HepG2 (cell line): ENCODE results near the gene RPL22L1. TPM values are rescaled to one million over a fixed set of nuclear protein-coding genes. Genes with fewer than 3 reads are reported as not detected.

Source experiments
- ATAC-seq: fragments of 200-7000 bp; cut with Tn5 transposase; 3 replicates; pipeline ENCODE4 v1.9.1; 2020; ENCODE audit warnings: mild to moderate bottlenecking, moderate library complexity
- BruUV-seq: library from RNA; stranded (reverse); fragments of 400-500 nt; replicated peaks from 2 replicates; lab custom pipeline; 2021; lab: Mats Ljungman, UMichigan
- CTCF ChIA-PET: fragments of 300-600 bp; formaldehyde crosslinking; extraction: SDS; loops from one replicate; lab custom pipeline; 2021; ENCODE audit warnings: low total read pairs, inconsistent platforms, low intra/inter-chr PET ratio; lab: Yijun Ruan, JAX
- POLR2A ChIA-PET: fragments of 350-600 bp; sonication (Branson Sonifier 250); formaldehyde crosslinking; loops from one replicate; lab custom pipeline; 2020; ENCODE audit warnings: antibody characterized with exemption, inconsistent platforms; lab: Yijun Ruan, JAX
- DNase-seq: peaks from one replicate; pipeline ENCODE4 v3.0.0-alpha.2; 2015; ENCODE audit warnings: low spot score
- FAIRE-seq: peaks from 3 replicates; lab custom pipeline; 2011; peaks lifted over from hg19 to GRCh38; lab: Jason Lieb, UNC
- H2AFZ ChIP-seq: one replicate; pipeline ENCODE4 v1.6.1; 2011; ENCODE audit warnings: low read length, inconsistent platforms
- H3K27ac ChIP-seq: fragments of 300-600 bp; 3 replicates; pipeline ENCODE4 v1.8.0; 2011; ENCODE audit warnings: mixed run types, mild to moderate bottlenecking, mixed read lengths, low read length, inconsistent platforms; ENCODE audit not compliant: insufficient read depth; ENCODE audit errors: extremely low read length
- H3K27me3 ChIP-seq, 2 experiments: fragments of 200-600 bp in 1 of 2; 2 replicates in 1 of 2; 3 replicates in 1 of 2; pipeline versions ENCODE4 v1.6.0 to v1.8.0; 2011; ENCODE audit warnings: low read length in 2 of 2, mild to moderate bottlenecking in 2 of 2, moderate library complexity in 2 of 2, inconsistent platforms in 1 of 2; ENCODE audit not compliant: insufficient read depth in 2 of 2, control insufficient read depth in 1 of 2
- H3K36me3 ChIP-seq, 2 experiments: fragments of 200-600 bp in 1 of 2; replicated peaks in 1 of 2; 2 replicates in 1 of 2; 3 replicates in 1 of 2; pipeline versions ENCODE4 v1.5.1 to v1.8.0; 2011; ENCODE audit warnings: low read length in 2 of 2, inconsistent platforms in 1 of 2; ENCODE audit not compliant: insufficient read depth in 2 of 2, control insufficient read depth in 1 of 2
- H3K4me1 ChIP-seq: 2 replicates; pipeline ENCODE4 v1.5.1; 2012; ENCODE audit warnings: low read length, inconsistent platforms; ENCODE audit not compliant: insufficient read depth
- H3K4me2 ChIP-seq: 2 replicates; pipeline ENCODE4 v1.6.0; 2011; ENCODE audit warnings: low read depth, low read length, inconsistent platforms
- H3K4me3 ChIP-seq, 3 experiments: fragments of 200-600 bp in 1 of 3; sonication (generic), shearing (Covaris generic) in 1 of 3; replicated peaks in 1 of 3; 2 replicates each; pipeline ENCODE4 v1.5.1; 2011 to 2016; ENCODE audit warnings: low read length in 3 of 3, inconsistent platforms in 2 of 3, low read depth in 2 of 3, mild to moderate bottlenecking in 2 of 3, control low read depth in 1 of 3, mixed read lengths in 1 of 3; ENCODE audit not compliant: insufficient read depth in 1 of 3
- H3K79me2 ChIP-seq: one replicate; pipeline ENCODE4 v1.6.1; 2011; ENCODE audit warnings: low read length, inconsistent platforms; ENCODE audit not compliant: insufficient read depth
- H3K9ac ChIP-seq: 2 replicates; pipeline ENCODE4 v1.6.0; 2011; ENCODE audit warnings: mild to moderate bottlenecking, low read depth, low read length, inconsistent platforms; ENCODE audit not compliant: insufficient read depth
- H3K9me3 ChIP-seq: 2 replicates; pipeline ENCODE4 v1.5.1; 2012; ENCODE audit warnings: mild to moderate bottlenecking, low read length
- H4K20me1 ChIP-seq: 2 replicates; pipeline ENCODE4 v1.6.0; 2011; ENCODE audit warnings: inconsistent platforms, mild to moderate bottlenecking, low read length, moderate library complexity; ENCODE audit not compliant: insufficient read depth
- ATF4 ChIP-seq, 2 experiments: fragments of 450-650 bp in 1 of 2; sonication (generic) in 1 of 2; formaldehyde crosslinking; IDR thresholded peaks; 2 replicates each; pipeline versions ENCODE4 v1.5.0 to v1.8.0; 2020 to 2022; ENCODE audit warnings: mild to moderate bottlenecking in 1 of 2, missing genetic modification reagents in 1 of 2
- ETV5 ChIP-seq: IDR thresholded peaks from 2 replicates; pipeline ENCODE4 v1.6.1; 2018; ENCODE audit warnings: missing biosample characterization, missing genetic modification reagents, inconsistent platforms, borderline replicate concordance
- LRRFIP1 ChIP-seq: sonication (generic); formaldehyde crosslinking; conservative IDR thresholded peaks from 2 replicates; pipeline ENCODE4 v1.4.0; 2020; ENCODE audit warnings: missing genetic modification reagents
- ZNF263 ChIP-seq: sonication (generic); formaldehyde crosslinking; IDR thresholded peaks from 2 replicates; pipeline ENCODE4 v1.4.0; 2020; ENCODE audit warnings: missing genetic modification reagents
- WGBS: methylation state at CpG from one replicate; pipeline ENCODE4 v1.1.6; 2017; ENCODE audit warnings: low lambda C conversion rate; 5-methylcytosine and 5-hydroxymethylcytosine counted together
- in situ Hi-C: cut with HindIII; loops from 2 replicates; pipeline ENCODE4 v1.10.0; 2017; ENCODE audit warnings: low pct_unique_long_range_greater_than_20kb; ENCODE audit not compliant: extremely low pct_ligation_motif_present
- intact Hi-C: fragments of 100-400 bp; cut with micrococcal nuclease; formaldehyde crosslinking; loops from one replicate; pipeline ENCODE4 v1.10.0; 2022; ENCODE audit not compliant: unreplicated experiment
- polyA plus RNA-seq, 8 experiments: library from polyadenylated mRNA; depleted of rRNA in 3 of 8; stranded (reverse) in 7 of 8; unstranded in 1 of 8; fragments of >200 nt; fragmentation: Illumina TruSeq in 4 of 8; extraction: Trizol in 4 of 8; gene quantifications; 2 replicates each; pipeline versions ENCODE4 v1.2.1 to v1.2.3, GENCODE V29; 2011 to 2016; ENCODE audit warnings: low read depth in 4 of 8, missing spikeins in 1 of 8, mixed read lengths in 1 of 8; ENCODE audit not compliant: insufficient read depth in 1 of 8
- total RNA-seq, 5 experiments: library from RNA; depleted of rRNA; stranded (reverse); fragments of >200 nt; fragmentation: Illumina TruSeq; extraction: Trizol; gene quantifications; 2 replicates each; pipeline ENCODE4 v1.2.3, GENCODE V29; 2016; ENCODE audit warnings: low read depth in 1 of 5
- TF ChIP-seq, protein P1 (sequence below): sonication (generic); formaldehyde crosslinking; IDR thresholded peaks from one replicate; pipeline ENCODE4 v1.5.1; 2020; ENCODE audit warnings: mild to moderate bottlenecking, missing genetic modification reagents; ENCODE audit errors: not compliant biosample characterization

Gene RPL22L1
- total and polyA plus RNA-seq, 2 of the 13 experiments (the other 11 are each of a cell fraction or from before 2014, with no cell fraction given): 42.7 to 152 TPM

DNA sequence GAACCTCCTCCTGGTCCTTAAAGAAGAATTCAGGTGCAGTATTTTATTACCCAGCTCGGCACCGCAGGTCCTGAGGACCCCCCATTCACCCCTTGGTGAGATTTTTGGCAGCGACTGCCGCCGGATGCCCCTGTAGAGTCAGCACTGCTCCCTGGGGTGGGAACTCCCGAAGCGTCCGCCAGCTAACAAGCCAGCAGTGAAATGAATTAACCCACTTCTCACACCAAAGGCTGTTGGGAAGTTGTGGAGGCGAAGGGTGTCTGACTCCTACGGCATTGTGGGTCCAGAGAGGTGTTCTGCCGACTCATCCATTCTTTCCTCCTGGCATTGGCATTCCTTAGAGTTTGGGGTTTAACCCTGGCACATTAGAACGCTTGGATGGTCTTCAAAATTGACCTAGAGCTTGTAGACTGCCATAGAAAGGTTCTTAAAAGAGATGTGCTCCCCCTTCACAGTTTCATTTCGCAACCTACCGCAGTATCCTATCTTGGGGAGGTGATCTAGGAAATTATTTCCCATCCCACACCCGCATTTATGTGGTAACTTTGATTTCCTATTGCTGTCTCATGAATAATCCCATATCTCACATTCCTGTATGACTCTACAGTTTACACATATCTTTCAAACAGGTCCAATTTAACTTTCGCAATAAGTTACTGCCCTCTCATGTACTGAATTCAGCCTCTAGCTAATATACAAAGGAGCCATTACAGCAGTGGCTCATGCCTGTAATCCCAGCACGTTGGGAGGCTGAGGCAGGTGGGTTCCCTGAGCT is 39.3 kb upstream of the RPL22L1 start:
- FAIRE-seq (no peak), DNase-seq (peak; percentile 69), ATAC-seq (peak; percentile 25; the same call in 2 of the 3 replicates)
- H3K27me3 ChIP-seq: 0 out of 5 replicates have a peak, but pooled peaks cover 0 to 4% of the 10 kb centered on the region in 2 experiments
- POLR2A ChIA-PET: interaction anchor here (3.0 kb wide), 1 partner anchor 40 kb away, joined by 30 read pairs; the partner anchor contains the start of gene RPL22L1
- CTCF ChIA-PET: no interaction called here
- WGBS: 63% methylated on average over 14 of the region's 17 CpGs
- no peak overlapping the region for H3K27ac ChIP-seq
- no peaks in the 10 kb centered on the region for H3K36me3 ChIP-seq
- H3K9me3 ChIP-seq: peaks cover 8% of the 10 kb centered on the region
- H3K4me3 ChIP-seq: peak overlapping the region in 1 of 3 experiments; percentile 87; a peak in 1 of 6 replicates
- no peak overlapping the region for H2AFZ ChIP-seq
- H3K4me1 ChIP-seq: peaks cover 36% of the 10 kb centered on the region
- no peak overlapping the region for H3K9ac ChIP-seq
- BruUV-seq: TSS peak; percentile 88
- intact Hi-C loops (loop anchor here (2.0 kb wide), 1 partner anchor 41 kb away; no protein-coding TSS in a partner anchor), in situ Hi-C loops (no loop called here)
- peak overlapping the region; percentile 53 for H3K4me2 ChIP-seq
- no peaks in the 10 kb centered on the region for H4K20me1 ChIP-seq
- H3K79me2 ChIP-seq: no peaks in the 10 kb centered on the region
- TF ChIP-seq LRRFIP1 (CRISPR knock-in tag): no peak
- TF ChIP-seq ZNF263 (CRISPR knock-in tag): no peak
- TF ChIP-seq, protein P1, sequence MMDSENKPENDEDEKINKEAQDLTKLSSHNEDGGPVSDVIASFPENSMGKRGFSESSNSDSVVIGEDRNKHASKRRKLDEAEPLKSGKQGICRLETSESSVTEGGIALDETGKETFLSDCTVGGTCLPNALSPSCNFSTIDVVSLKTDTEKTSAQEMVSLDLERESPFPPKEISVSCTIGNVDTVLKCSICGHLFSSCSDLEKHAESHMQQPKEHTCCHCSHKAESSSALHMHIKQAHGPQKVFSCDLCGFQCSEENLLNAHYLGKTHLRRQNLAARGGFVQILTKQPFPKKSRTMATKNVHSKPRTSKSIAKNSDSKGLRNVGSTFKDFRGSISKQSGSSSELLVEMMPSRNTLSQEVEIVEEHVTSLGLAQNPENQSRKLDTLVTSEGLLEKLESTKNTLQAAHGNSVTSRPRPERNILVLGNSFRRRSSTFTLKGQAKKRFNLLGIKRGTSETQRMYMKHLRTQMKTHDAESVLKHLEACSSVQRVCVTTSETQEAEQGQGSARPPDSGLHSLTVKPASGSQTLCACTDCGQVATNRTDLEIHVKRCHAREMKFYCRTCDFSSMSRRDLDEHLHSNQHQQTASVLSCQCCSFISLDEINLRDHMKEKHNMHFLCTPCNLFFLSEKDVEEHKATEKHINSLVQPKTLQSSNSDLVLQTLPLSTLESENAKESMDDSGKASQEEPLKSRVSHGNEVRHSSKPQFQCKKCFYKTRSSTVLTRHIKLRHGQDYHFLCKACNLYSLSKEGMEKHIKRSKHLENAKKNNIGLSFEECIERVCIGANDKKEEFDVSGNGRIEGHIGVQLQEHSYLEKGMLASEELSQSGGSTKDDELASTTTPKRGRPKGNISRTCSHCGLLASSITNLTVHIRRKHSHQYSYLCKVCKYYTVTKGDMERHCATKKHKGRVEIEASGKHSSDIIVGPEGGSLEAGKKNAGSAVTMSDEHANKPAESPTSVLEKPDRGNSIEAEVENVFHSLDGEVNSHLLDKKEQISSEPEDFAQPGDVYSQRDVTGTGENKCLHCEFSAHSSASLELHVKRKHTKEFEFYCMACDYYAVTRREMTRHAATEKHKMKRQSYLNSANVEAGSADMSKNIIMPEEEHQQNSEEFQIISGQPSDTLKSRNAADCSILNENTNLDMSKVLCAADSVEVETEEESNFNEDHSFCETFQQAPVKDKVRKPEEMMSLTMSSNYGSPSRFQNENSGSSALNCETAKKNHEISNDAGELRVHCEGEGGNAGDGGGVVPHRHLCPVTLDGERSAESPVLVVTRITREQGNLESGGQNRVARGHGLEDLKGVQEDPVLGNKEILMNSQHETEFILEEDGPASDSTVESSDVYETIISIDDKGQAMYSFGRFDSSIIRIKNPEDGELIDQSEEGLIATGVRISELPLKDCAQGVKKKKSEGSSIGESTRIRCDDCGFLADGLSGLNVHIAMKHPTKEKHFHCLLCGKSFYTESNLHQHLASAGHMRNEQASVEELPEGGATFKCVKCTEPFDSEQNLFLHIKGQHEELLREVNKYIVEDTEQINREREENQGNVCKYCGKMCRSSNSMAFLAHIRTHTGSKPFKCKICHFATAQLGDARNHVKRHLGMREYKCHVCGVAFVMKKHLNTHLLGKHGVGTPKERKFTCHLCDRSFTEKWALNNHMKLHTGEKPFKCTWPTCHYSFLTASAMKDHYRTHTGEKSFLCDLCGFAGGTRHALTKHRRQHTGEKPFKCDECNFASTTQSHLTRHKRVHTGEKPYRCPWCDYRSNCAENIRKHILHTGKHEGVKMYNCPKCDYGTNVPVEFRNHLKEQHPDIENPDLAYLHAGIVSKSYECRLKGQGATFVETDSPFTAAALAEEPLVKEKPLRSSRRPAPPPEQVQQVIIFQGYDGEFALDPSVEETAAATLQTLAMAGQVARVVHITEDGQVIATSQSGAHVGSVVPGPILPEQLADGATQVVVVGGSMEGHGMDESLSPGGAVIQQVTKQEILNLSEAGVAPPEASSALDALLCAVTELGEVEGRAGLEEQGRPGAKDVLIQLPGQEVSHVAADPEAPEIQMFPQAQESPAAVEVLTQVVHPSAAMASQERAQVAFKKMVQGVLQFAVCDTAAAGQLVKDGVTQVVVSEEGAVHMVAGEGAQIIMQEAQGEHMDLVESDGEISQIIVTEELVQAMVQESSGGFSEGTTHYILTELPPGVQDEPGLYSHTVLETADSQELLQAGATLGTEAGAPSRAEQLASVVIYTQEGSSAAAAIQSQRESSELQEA (CRISPR knock-in tag): no peak
- TF ChIP-seq ETV5 (CRISPR knock-in tag): no peak
- peak in 1 of 2 experiments; percentile 58; a peak in 1 of 4 replicates for TF ChIP-seq ATF4 (CRISPR knock-in tag; IDR thresholded peaks at IDR 0.05)
